Purkinje cell (primary cell): Measurements from ENCODE around the gene C19orf44. TPM values are rescaled to one million over a fixed set of nuclear protein-coding genes. Genes with fewer than 3 reads are reported as not detected.

Source experiments
- polyA plus RNA-seq: library from polyadenylated mRNA; unstranded; fragments of >200 nt; fragmentation: Nextera tagmentation; gene quantifications from 2 replicates; pipeline ENCODE4 v1.2.1, GENCODE V29; 2014

Gene C19orf44
- 2.5 and 2.7 TPM in 2 replicates for polyA plus RNA-seq

GRCh38 chr19:16495982-16496612 lies at the start of gene C19orf44, which contains the start of gene CALR3:
C19orf44 (plus strand) TSS chr19:16496394; CDS start chr19:16500793, 4,399 bp downstream.
CALR3 (minus strand) TSS chr19:16496167; CDS start chr19:16496129, 38 bp downstream.

GRCh38 chr19:16542045-16542909 lies 46.1 kb downstream of the C19orf44 start, which contains the start of gene CHERP:
CHERP (minus strand) TSS chr19:16542437; CDS start chr19:16542378, 59 bp downstream.

Other genes with a start within 250 kb of the C19orf44 start
- gene KLF2, start 171.6 kb upstream of the C19orf44 start, polyA plus RNA-seq, result not detected in 2 replicates
- 7.4 and 18.6 TPM in 2 replicates for gene EPS15L1, start 24.4 kb upstream of the C19orf44 start, polyA plus RNA-seq
- not detected in 2 replicates for gene CALR3, start 227 bp upstream of the C19orf44 start, polyA plus RNA-seq
- 2.2 and 2.8 TPM in 2 replicates for gene CHERP, start 46.0 kb downstream of the C19orf44 start, polyA plus RNA-seq
- gene SLC35E1, start 76.0 kb downstream of the C19orf44 start, polyA plus RNA-seq, result 23.4 and 37.8 TPM in 2 replicates
- 1.3 and 1.5 TPM in 2 replicates for gene MED26, start 131.8 kb downstream of the C19orf44 start, polyA plus RNA-seq
- 182 and 215 TPM in 2 replicates for gene SMIM7, start 163.8 kb downstream of the C19orf44 start, polyA plus RNA-seq
- 46.0 and 68.0 TPM in 2 replicates for gene TMEM38A, start 164.7 kb downstream of the C19orf44 start, polyA plus RNA-seq
- not detected in 2 replicates for gene NWD1, start 223.5 kb downstream of the C19orf44 start, polyA plus RNA-seq